Spleen (tissue), 7 donors: ENCODE measurements around the gene CD164.

Experiments used
- CTCF ChIP-seq, 11 experiments: fragments of 200-600 bp in 7 of 11; fragments of 450-650 bp in 4 of 11; sonication (generic) in 4 of 11; IDR thresholded peaks in 8 of 11; conservative IDR thresholded peaks in 3 of 11; 1 replicate in 7 of 11; 2 replicates in 4 of 11; pipeline versions ENCODE4 v1.4.0 to v1.8.0; 2016 to 2021; ENCODE audit warnings: antibody characterized with exemption in 11 of 11, inconsistent platforms in 4 of 11, mild to moderate bottlenecking in 1 of 11
- POLR2A ChIP-seq, 3 donors: fragments of 450-650 bp; IDR thresholded peaks; one replicate each; pipeline ENCODE4 v1.5.1; 2017; ENCODE audit warnings: antibody characterized with exemption in 3 of 3, mild to moderate bottlenecking in 1 of 3
- donor health status: DM: no; HTN: no; CAD: no; lungs with moderate emphysema.
- donor health status: DM: no; HTN: no; CAD: no.
- donor health status: DM: no; HTN: no; CAD: no.

GRCh38 chr6:109349419-109349987 is 32.8 kb downstream of the CD164 start:
- no peak for TF ChIP-seq POLR2A (IDR thresholded peaks at IDR 0.05)
- TF ChIP-seq CTCF (IDR thresholded peaks at IDR 0.05 in 8 of 11, conservative IDR thresholded peaks at IDR 0.05 in 3 of 11): no peak
